GM12873 (cell line): Measurements from ENCODE around the gene SLC39A11.

ENCODE experiments used
- CTCF ChIP-seq: IDR thresholded peaks from 2 replicates; pipeline ENCODE4 v1.5.1; 2012; ENCODE audit warnings: low read depth, mild to moderate bottlenecking, moderate library complexity, low read length, control low read depth; ENCODE audit not compliant: insufficient read depth; ENCODE audit errors: missing control alignments

Gene SLC39A11

GRCh38 chr17:72928454-72929136, 163.9 kb downstream of the SLC39A11 start:
- no peak for TF ChIP-seq CTCF

- TF ChIP-seq CTCF, result no peak
Measured at GRCh38 chr17:72927760-72928159, 164.7 kb downstream of the SLC39A11 start.

GRCh38 chr17:72927146-72927545, 165.3 kb downstream of the SLC39A11 start:
- no peak for TF ChIP-seq CTCF

GRCh38 chr17:72926171-72926570, 166.3 kb downstream of the SLC39A11 start:
- TF ChIP-seq CTCF, result no peak

- no peak for TF ChIP-seq CTCF
Measured at GRCh38 chr17:72924196-72924595, 168.3 kb downstream of the SLC39A11 start.

- no peak for TF ChIP-seq CTCF
Measured at GRCh38 chr17:72922219-72922618, 170.3 kb downstream of the SLC39A11 start.

- no peak for TF ChIP-seq CTCF
Measured at GRCh38 chr17:72921347-72922054, 171.0 kb downstream of the SLC39A11 start.
